ENCODE measurements around the gene HEATR5B.

The HEATR5B gene

GRCh38 chr2:37090019-37090477 is 5.9 kb upstream of the HEATR5B start:
- Histone ChIP-seq H3K9me2 (replicated peaks; ENCODE audit: insufficient read depth, low read length) (no peaks in the 10 kb centered on the region), H3K9ac (ENCODE audit: low read length) (no peak overlapping the region), H3K36me3 (ENCODE audit: low read length) (peaks cover 18% of the 10 kb centered on the region), H3K27ac (ENCODE audit: low read depth, low read length) (peak overlapping the region; percentile 81), H3K4me2 (ENCODE audit: low read depth, low read length, poor library complexity, severe bottlenecking) (peak overlapping the region; percentile 64), H3K79me2 (ENCODE audit: insufficient read depth, low read length) (peaks cover 16% of the 10 kb centered on the region), H3K9me3 (ENCODE audit: insufficient read depth, low read length) (no peaks in the 10 kb centered on the region), H3K27me3 (ENCODE audit: low read length) (no peaks in the 10 kb centered on the region), H4K20me1 (ENCODE audit: low read depth, low read length) (no peaks in the 10 kb centered on the region), H3F3A (ENCODE audit: insufficient read depth) (peaks cover 41% of the 10 kb centered on the region), H3K4me3 (ENCODE audit: insufficient read depth, low read length, poor library complexity, severe bottlenecking) (peak overlapping the region; percentile 22), H2AFZ (ENCODE audit: low read depth, low read length, severe bottlenecking) (no peak overlapping the region)
- TF ChIP-seq CTCF (IDR thresholded peaks at IDR 0.05; ENCODE audit: insufficient read depth, low read length, poor library complexity, severe bottlenecking) (no peak), EZH2phosphoT487 (conservative IDR thresholded peaks at IDR 0.05; ENCODE audit: low read length) (no peak)

DNA sequence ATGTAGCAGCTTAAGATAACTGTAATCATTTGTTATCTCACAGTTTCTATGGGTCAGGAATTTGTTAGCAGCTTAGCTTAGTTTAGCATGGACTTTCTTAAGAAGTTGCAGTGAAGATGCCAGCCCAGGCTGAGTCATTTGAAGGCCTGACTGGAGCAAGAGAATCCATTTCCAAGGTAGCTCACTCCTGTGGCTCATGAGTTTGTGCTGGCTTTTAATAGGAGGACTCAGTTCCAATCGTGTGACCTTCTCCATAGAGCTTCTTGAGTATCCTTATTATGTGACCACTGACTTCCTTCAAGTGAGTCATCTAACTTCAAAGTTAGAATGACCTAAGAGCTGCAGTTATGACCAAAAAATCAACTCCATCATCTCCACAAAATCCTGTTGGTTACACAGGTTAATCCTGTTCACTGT is 1.6 kb upstream of the HEATR5B start:
- H3K4me2 ChIP-seq (ENCODE audit: low read depth, low read length, poor library complexity, severe bottlenecking), result peak overlapping the region; percentile 84
- no peak overlapping the region for H2AFZ ChIP-seq (ENCODE audit: low read depth, low read length, severe bottlenecking)
- peaks cover 3% of the 10 kb centered on the region; the same call in 1 of the 2 replicates for H3K36me3 ChIP-seq (ENCODE audit: low read length)
- peaks cover 32% of the 10 kb centered on the region for H3F3A ChIP-seq (ENCODE audit: insufficient read depth)
- no peaks in the 10 kb centered on the region for H3K9me2 ChIP-seq (replicated peaks; ENCODE audit: insufficient read depth, low read length)
- TF ChIP-seq CTCF (IDR thresholded peaks at IDR 0.05; ENCODE audit: insufficient read depth, low read length, poor library complexity, severe bottlenecking), result no peak
- no peak for TF ChIP-seq EZH2phosphoT487 (conservative IDR thresholded peaks at IDR 0.05; ENCODE audit: low read length)
- H3K27me3 ChIP-seq (ENCODE audit: low read length), result no peaks in the 10 kb centered on the region
- H3K79me2 ChIP-seq (ENCODE audit: insufficient read depth, low read length), result peaks cover 25% of the 10 kb centered on the region
- H4K20me1 ChIP-seq (ENCODE audit: low read depth, low read length), result no peaks in the 10 kb centered on the region
- no peak overlapping the region for H3K27ac ChIP-seq (ENCODE audit: low read depth, low read length)
- H3K4me3 ChIP-seq (ENCODE audit: insufficient read depth, low read length, poor library complexity, severe bottlenecking), result no peak overlapping the region
- H3K9ac ChIP-seq (ENCODE audit: low read length), result peak overlapping the region; percentile 77; the same call in 1 of the 2 replicates
- H3K9me3 ChIP-seq (ENCODE audit: insufficient read depth, low read length), result no peaks in the 10 kb centered on the region

DNA sequence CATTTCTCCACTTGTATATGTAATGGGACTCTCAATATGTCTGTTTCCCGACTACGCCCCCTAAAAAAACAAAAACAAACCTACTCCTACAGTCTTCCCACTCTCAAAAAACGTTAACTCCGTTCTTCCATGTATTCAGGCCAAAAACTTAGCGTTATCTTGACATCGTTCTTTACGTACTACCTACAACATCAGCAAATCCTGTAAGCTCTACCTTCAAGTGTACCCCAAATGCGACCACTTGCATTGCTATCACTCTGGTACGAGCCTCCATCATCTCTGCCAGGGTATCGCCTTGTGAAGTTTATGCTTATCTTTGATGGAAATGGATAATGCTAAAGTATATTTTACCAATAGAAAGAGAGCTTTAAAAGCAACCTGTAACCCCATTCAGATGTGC is 625 bp upstream of the HEATR5B start:
- peaks cover 2% of the 10 kb centered on the region; the same call in 1 of the 2 replicates for H3K36me3 ChIP-seq (ENCODE audit: low read length)
- H3K4me2 ChIP-seq (ENCODE audit: low read depth, low read length, poor library complexity, severe bottlenecking), result peak overlapping the region; percentile 84
- H3K4me3 ChIP-seq (ENCODE audit: insufficient read depth, low read length, poor library complexity, severe bottlenecking), result peak overlapping the region; percentile 80
- H3F3A ChIP-seq (ENCODE audit: insufficient read depth), result peaks cover 22% of the 10 kb centered on the region
- TF ChIP-seq CTCF (IDR thresholded peaks at IDR 0.05; ENCODE audit: insufficient read depth, low read length, poor library complexity, severe bottlenecking) (no peak), EZH2phosphoT487 (conservative IDR thresholded peaks at IDR 0.05; ENCODE audit: low read length) (no peak)
- no peaks in the 10 kb centered on the region for H3K9me2 ChIP-seq (replicated peaks; ENCODE audit: insufficient read depth, low read length)
- H3K9me3 ChIP-seq (ENCODE audit: insufficient read depth, low read length), result no peaks in the 10 kb centered on the region
- peak overlapping the region; percentile 78 for H2AFZ ChIP-seq (ENCODE audit: low read depth, low read length, severe bottlenecking)
- H3K79me2 ChIP-seq (ENCODE audit: insufficient read depth, low read length), result peaks cover 21% of the 10 kb centered on the region; the same call in 1 of the 2 replicates
- H4K20me1 ChIP-seq (ENCODE audit: low read depth, low read length), result no peaks in the 10 kb centered on the region
- no peaks in the 10 kb centered on the region for H3K27me3 ChIP-seq (ENCODE audit: low read length)
- H3K27ac ChIP-seq (ENCODE audit: low read depth, low read length), result peak overlapping the region; percentile 16
- H3K9ac ChIP-seq (ENCODE audit: low read length), result peak overlapping the region; percentile 77
